ENCODE measurements around the gene SYNE2.

- TF ChIP-seq, protein P1, sequence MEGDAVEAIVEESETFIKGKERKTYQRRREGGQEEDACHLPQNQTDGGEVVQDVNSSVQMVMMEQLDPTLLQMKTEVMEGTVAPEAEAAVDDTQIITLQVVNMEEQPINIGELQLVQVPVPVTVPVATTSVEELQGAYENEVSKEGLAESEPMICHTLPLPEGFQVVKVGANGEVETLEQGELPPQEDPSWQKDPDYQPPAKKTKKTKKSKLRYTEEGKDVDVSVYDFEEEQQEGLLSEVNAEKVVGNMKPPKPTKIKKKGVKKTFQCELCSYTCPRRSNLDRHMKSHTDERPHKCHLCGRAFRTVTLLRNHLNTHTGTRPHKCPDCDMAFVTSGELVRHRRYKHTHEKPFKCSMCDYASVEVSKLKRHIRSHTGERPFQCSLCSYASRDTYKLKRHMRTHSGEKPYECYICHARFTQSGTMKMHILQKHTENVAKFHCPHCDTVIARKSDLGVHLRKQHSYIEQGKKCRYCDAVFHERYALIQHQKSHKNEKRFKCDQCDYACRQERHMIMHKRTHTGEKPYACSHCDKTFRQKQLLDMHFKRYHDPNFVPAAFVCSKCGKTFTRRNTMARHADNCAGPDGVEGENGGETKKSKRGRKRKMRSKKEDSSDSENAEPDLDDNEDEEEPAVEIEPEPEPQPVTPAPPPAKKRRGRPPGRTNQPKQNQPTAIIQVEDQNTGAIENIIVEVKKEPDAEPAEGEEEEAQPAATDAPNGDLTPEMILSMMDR (IDR thresholded peaks at IDR 0.05; ENCODE audit: low read depth, low read length, missing input control): no peak
- TF ChIP-seq REST (IDR thresholded peaks at IDR 0.05) (no peak), FOXA1 (IDR thresholded peaks at IDR 0.05) (no peak), SP1 (IDR thresholded peaks at IDR 0.05) (no peak), TAF1 (conservative IDR thresholded peaks at IDR 0.05) (no peak), MAX (IDR thresholded peaks at IDR 0.05) (no peak), EGR1 (IDR thresholded peaks at IDR 0.05; ENCODE audit: low read depth in 2 of 2) (no peak), RAD21 (IDR thresholded peaks at IDR 0.05) (no peak), RXRA (IDR thresholded peaks at IDR 0.05) (no peak), GABPA (IDR thresholded peaks at IDR 0.05 in 1 of 2, conservative IDR thresholded peaks at IDR 0.05 in 1 of 2) (no peak), HNF4G (IDR thresholded peaks at IDR 0.05) (no peak)
- TF ChIP-seq, protein P2, sequence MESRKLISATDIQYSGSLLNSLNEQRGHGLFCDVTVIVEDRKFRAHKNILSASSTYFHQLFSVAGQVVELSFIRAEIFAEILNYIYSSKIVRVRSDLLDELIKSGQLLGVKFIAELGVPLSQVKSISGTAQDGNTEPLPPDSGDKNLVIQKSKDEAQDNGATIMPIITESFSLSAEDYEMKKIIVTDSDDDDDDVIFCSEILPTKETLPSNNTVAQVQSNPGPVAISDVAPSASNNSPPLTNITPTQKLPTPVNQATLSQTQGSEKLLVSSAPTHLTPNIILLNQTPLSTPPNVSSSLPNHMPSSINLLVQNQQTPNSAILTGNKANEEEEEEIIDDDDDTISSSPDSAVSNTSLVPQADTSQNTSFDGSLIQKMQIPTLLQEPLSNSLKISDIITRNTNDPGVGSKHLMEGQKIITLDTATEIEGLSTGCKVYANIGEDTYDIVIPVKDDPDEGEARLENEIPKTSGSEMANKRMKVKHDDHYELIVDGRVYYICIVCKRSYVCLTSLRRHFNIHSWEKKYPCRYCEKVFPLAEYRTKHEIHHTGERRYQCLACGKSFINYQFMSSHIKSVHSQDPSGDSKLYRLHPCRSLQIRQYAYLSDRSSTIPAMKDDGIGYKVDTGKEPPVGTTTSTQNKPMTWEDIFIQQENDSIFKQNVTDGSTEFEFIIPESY (IDR thresholded peaks at IDR 0.05): no peak
- TF ChIP-seq, protein P3, sequence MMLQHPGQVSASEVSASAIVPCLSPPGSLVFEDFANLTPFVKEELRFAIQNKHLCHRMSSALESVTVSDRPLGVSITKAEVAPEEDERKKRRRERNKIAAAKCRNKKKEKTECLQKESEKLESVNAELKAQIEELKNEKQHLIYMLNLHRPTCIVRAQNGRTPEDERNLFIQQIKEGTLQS (IDR thresholded peaks at IDR 0.05): no peak
Measured at GRCh38 chr14:64210216-64210615, 357.4 kb downstream of the SYNE2 start.

All from liver (tissue), 3 donors.